Measurements from ENCODE around the gene KLLN.
"Not testable (repeated sequence)": the region's sequence is repeated elsewhere in the genome, so short reads cannot be mapped to it uniquely, and the experiment has no call there.

KLLN gene

DNA sequence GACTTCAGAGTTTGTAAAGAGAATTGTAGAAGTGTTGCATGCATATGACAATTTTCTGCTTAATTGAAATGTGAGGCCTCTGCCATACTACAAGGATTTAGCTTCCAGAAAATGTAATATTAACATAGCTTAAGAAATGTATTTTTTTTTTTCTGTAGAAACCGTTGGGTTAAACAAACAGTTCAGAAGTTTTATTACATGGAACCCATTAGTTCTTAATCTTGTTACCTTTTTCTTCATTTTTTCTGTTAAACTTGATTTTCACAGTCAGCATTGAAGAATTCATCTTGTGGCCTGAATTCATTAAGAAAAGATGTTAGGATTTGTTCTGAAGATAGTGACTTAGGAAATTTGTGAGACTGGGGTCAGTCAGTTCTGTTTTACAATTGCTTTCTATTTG lies 4.9 kb upstream of the KLLN start:
- Histone ChIP-seq H3K27ac (peak overlapping the region in 10 of 21 experiments; percentile 7 to 99 (median 36)), H3K4me3 (peak overlapping the region in 6 of 7 experiments; percentile 16 to 82 (median 72))

DNA sequence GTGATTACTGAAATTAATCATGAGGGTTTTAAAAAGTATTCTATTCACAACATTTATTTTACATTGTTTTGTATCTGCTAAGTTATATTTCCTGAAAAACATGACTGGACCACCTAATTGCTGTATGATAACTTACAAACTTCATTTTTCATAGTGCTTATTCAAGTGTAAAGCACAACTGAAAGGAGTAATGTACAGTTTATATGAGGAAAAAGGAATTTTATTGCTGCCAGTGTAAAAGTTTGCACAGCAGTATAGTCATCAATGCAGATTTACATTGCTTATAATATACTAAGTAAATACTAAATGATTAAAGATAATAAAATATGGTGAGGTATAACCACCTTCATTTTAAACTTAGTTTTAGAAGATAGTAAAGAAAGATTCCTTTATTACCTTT lies 4.1 kb upstream of the KLLN start:
- peak overlapping the region in 13 of 21 experiments; percentile 7 to 99 (median 91) for H3K27ac ChIP-seq
- H3K4me3 ChIP-seq, result peak overlapping the region; percentile 11 to 85 (median 76)

DNA sequence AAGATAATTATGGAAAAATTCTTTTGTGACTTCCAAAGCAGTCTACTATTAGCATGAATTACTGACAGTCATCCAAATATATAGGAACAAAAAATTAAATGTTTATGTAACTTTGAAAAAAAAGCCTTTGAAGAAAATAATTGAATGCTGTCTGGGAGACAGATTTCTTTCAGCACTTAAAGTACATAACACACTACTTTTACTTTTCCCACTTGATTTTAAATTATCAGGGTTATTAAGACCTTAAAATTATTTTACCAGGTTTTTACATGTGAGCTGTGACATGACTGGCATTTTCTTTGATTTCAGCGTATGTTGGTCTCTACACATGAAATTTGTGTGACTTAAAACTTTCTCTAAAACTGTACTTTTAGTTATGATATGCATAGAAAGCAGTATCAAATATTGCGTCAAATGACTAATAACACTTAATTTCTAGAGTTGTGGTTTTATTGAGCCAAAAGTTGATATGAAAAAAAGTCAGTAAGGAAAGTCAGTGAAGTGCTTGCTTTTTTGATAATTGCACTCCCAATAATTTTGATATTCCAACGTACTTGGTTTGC lies 3.2 kb upstream of the KLLN start:
- Histone ChIP-seq H3K27ac (peak overlapping the region in 18 of 21 experiments; percentile 54 to 100 (median 96)), H3K4me3 (peak overlapping the region; percentile 66 to 93 (median 77))

DNA sequence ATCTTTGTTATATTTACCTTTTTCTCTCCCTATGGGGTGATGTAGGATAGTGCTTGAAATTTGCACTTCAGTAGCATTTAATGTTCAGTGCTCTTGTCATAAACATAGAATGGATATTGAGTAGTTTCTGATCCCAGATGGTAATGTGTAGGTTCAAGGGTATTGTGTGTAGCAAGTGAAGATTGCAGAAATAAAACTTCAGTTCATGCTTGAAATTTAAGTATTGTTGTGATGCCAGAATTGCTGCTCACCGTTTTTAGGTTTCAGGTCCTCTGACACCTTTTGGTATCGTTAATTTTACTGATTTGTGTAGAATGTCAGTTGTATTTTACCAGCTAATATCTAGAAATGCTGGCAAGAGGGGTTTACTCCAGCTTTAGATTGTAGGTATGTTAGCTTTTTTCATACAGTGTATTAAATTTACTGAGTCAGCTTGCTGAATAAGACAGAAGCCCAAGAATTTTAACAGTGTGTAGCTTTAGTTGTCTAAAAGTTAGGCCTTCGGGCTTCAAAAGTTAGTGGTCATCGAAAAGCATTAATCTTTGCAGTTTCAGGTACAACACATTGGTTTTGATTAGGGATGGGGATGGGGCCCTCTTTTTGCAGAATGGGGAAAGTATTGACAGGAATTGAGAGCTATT lies 2.0 kb upstream of the KLLN start:
- Histone ChIP-seq H3K27ac (peak overlapping the region in 20 of 21 experiments; percentile 86 to 100 (median 96)), H3K4me3 (peak overlapping the region; percentile 66 to 93 (median 77))

DNA sequence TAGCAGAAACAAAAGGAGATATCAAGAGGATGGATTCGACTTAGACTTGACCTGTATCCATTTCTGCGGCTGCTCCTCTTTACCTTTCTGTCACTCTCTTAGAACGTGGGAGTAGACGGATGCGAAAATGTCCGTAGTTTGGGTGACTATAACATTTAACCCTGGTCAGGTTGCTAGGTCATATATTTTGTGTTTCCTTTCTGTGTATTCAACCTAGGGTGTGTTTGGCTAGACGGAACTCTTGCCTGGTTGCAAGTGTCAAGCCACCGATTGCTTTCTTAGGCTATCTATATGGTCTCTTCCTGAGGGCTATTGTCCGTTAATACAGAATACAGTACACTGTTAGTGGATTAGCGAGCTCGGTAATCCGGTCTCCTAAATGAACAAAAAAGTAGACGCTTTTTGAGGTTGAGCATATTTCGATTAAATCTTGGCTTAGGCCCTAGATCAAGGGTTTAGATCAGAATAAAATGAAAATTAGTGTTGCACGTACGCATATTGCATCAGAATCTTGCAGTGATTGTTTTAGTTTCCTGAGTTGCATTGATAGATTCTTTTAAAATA lies 1.2 kb upstream of the KLLN start:
- H3K27ac ChIP-seq, result peak overlapping the region; percentile 86 to 100 (median 96)
- peak overlapping the region; percentile 66 to 93 (median 77) for H3K4me3 ChIP-seq

DNA sequence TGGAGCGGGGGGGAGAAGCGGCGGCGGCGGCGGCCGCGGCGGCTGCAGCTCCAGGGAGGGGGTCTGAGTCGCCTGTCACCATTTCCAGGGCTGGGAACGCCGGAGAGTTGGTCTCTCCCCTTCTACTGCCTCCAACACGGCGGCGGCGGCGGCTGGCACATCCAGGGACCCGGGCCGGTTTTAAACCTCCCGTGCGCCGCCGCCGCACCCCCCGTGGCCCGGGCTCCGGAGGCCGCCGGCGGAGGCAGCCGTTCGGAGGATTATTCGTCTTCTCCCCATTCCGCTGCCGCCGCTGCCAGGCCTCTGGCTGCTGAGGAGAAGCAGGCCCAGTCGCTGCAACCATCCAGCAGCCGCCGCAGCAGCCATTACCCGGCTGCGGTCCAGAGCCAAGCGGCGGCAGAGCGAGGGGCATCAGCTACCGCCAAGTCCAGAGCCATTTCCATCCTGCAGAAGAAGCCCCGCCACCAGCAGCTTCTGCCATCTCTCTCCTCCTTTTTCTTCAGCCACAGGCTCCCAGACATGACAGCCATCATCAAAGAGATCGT lies 690 bp upstream of the KLLN start:
- Histone ChIP-seq H3K4me3 (peak overlapping the region; percentile 66 to 93 (median 77)), H3K27ac (peak overlapping the region; percentile 86 to 100 (median 96))

DNA sequence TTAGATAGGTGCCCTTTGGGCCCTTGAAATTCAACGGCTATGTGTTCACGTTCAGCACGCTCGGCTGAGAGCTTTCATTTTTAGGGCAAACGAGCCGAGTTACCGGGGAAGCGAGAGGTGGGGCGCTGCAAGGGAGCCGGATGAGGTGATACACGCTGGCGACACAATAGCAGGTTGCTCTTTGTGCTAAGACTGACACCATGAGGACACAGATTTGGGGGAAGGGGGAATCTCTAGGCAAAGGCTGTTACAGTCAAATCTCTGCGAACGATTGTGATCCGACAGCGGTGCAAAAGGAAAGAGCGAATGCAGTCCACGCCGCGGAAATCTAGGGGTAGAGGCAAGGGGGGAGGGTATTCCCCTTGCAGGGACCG lies 667 bp downstream of the KLLN start:
- peak overlapping the region; percentile 50 to 100 (median 96) for H3K27ac ChIP-seq
- peak overlapping the region; percentile 66 to 93 (median 77) for H3K4me3 ChIP-seq

DNA sequence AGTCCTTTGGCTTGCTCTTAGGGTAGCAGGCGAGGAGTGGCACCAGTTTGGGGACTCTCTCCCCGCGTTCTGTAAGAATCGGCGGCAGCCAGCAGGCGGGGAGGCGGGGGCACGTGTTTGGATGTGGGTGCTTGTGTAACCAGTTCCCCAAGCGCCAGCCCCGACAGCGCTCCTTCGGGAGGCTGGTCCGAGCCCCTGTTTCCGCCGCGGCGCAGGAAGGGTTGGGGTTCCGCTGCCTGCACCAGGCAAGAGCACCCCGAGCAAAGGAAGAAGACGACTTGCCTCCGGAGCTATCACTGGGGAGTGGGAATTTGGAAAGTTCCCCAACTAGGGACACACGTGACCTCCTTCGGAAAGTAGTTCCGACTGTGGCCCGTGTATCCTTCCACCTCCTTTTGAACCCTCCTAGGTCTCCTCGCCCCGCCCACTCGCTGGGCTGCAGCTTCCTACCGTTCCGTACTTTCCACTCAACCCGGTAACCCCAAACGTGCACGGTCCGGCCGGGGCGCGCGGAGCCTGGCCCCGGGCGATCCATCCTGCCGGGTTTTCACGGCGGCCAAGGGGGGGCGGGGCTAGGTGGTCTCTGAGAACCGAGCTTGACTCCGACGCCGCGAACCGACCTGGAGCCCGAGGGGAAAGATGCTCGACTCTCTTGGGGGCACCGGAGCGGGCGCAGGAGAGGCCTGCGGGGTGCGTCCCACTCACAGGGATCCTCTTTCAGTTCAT lies 1.2 kb downstream of the KLLN start:
- Histone ChIP-seq H3K27ac (peak overlapping the region; percentile 50 to 100 (median 96)), H3K4me3 (peak overlapping the region; percentile 66 to 93 (median 77))

DNA sequence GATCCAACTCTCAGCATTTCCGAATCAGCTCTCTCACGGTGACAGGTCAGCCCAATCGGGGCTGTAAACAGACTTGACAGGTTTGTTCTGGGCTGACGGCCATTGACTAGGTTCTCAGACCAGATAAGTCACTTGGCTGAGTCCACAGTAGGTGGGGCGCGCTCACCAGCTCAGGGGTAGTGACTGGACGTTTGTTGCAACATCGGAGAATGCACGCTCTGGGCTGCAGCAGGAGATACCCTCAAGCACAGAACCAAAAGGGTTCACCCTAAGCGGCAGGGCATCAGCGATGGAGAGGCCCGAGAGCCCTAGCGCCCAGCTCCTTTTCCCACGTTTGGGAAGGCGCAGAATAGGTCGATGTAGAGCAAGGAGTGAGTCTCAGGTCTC lies 1.8 kb downstream of the KLLN start:
- Histone ChIP-seq H3K27ac (peak overlapping the region in 20 of 21 experiments; percentile 86 to 100 (median 96)), H3K4me3 (peak overlapping the region; percentile 66 to 93 (median 77))

DNA sequence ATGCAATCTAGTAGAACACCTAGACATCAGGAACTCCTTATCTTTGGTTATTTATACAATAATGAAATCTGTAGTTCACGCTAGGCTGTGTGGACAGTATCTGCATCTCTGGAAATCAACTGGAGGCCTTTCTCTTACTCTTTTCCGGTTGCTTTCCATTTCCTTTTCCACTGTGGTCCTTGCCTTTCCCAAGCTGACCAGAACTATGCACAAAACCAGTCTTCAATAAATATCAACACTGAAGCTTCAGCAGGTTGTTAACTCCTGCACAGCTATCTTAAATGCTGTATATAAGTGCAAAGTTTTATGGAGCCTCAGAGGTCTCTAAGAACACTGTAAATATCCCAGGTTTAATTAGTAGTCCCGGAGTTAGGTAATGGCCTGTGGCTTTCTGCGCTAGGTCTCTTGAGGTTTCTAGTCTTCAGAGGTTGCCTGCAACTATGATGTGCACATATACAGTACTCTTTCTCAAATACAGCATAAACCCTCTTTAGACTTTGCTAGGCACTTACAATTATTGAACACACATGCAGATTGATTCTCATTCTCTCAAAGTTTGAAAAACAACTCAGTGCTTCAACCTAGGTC lies 2.4 kb downstream of the KLLN start:
- peak overlapping the region in 1 of 7 experiments; percentile 77 for H3K4me3 ChIP-seq

DNA sequence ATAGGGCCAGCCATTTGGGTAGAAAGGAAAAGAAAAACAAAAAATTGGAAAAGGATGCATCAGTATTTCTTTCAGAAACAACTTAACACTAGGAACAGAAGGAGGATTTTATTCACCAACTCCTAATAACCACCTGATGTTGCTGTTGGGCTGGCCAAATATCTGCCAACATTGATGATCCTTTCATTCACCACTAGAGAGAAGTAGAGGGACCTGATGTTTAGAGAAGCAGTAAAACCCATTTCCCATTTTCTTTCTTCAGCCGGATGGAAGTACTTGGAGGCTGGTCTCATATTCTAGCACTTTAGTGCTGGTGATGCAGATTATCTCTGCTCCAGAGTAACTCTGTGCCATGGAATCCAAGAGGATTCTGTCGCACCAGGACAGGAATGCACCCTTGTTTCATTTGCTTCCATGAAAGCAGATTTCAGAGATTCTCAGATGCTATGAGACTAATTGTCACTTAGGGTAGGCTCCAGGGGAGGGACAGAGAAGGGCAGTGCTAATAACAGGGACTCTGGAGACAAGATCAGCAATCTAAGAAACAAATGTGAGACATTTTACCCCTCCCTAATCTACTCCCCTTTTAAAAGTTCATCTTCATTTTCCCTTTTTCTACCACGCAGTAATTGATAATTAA lies 3.1 kb downstream of the KLLN start:
- Histone ChIP-seq H3K4me3 (no peak overlapping the region), H3K27ac (peak overlapping the region in 6 of 21 experiments; percentile 24 to 99 (median 82))

More for the DNA sequence above, 2.4 kb downstream of the KLLN start:
- H3K27ac ChIP-seq, result peak overlapping the region in 17 of 21 experiments; percentile 91 to 99 (median 96)

DNA sequence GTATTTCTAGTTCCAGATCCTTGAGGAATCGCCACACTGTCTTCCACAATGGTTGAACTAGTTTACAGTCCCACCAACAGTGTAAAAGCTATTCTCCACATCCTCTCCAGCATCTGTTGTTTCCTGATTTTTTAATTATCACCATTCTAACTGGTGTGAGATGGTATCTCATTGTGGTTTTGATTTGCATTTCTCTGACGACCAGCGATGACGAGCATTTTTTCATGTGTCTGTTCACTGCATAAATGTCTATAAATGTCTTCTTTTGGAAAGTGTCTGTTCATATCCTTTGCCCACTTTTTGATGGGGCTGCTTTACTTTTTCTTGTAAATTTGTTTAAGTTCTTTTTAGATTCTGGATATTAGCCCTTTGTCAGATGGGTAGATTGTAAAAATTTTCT lies 7.7 kb downstream of the KLLN start:
- not testable (repeated sequence) for H3K4me3 ChIP-seq, H3K27ac ChIP-seq

DNA sequence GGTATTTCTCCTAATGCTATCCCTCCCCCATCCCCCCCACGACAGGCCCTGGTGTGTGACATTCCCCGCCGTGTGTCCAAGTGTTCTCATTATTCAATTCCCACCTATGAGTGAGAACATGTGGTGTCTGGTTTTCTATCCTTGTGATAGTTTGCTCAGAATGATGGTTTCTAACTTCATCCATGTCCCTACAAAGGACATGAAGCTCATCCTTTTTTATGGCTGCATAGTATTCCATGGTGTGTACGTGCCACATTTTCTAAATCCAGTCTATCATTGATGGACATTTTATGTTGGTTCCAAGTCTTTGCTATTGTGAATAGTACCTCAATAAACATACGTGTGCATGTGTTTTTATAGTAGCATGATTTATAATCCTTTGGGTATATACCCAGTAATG lies 8.1 kb downstream of the KLLN start:
- H3K27ac ChIP-seq, H3K4me3 ChIP-seq: not testable (repeated sequence)

DNA sequence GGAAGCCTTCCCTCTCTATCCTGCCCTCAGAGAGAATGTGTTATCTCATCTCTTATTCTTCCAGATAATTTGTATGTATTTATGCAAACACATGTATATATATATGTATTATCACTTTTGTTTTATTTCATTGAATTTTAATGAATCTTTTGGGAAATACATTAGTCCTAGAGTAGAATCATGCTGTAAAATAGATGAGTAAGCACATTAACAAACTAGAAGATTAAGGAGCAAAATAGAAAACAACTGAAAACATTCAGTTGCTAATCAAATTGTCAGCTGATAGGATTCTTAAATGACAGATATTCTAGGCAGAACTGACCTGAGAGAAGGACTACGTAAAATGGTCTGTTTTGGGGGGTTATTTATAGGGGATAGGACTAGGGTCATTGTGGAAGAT lies 11.2 kb downstream of the KLLN start:
- H3K27ac ChIP-seq, result no peak overlapping the region
- no peak overlapping the region for H3K4me3 ChIP-seq

DNA sequence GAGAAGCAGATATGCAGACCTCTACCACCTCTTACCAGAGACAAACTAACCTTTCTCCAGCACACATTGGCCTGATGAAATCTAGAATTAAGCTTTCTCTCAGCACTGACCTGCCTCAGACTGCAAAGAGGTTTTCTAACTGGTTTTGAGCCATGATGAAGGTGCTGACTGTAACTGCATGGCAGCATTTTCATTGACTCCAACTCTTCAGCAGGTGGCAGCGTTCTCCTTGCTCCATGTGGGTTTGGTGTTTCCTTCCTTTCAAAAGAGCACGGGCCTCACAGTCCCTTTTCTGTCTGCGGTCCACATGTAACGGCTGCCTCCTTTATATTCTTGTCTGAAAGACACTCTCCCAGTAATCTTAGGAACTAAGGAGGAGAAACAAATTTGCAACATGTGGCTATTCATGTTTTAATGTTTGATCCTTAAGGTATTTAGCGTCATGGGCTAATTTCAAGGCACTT lies 12.6 kb downstream of the KLLN start:
- Histone ChIP-seq H3K27ac (no peak overlapping the region), H3K4me3 (no peak overlapping the region)

DNA sequence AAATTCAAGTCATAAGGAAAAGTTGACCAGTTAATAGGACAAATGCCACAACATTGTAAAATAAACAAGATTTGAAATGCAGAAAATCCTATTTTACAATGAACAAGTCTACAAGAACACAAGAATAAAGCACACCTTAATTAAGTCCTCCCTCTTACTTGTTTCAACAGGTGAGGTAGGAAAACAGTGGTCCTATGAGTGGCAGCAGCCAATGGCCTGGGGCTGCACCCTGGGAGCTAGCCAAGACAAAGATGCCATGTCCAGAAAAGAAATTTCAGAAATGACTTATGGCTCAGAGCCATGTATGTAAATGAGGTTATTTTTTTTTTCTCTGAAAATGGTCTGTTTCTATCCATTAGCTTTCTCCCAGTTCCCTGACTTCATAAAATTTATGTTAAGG lies 14.3 kb downstream of the KLLN start:
- no peak overlapping the region for H3K27ac ChIP-seq
- no peak overlapping the region for H3K4me3 ChIP-seq

DNA sequence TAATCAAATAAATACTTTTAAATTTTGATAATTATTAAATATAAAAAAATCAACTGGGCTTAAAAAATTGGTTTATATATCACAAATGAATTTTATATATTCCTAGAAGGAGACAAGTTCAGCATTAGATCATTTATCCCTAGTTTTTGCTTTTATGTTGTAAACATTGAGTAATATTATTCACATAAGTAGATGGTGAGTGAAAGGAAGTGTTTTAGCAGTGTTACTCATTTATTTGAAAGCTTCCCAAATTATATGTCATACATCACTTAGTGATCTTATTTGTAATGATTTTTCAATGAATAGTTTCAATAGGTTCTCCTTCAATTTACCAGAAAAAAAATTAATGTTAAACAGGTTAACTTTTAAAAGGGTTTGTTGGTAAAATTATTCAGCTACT lies 15.8 kb downstream of the KLLN start:
- H3K27ac ChIP-seq, result no peak overlapping the region

DNA sequence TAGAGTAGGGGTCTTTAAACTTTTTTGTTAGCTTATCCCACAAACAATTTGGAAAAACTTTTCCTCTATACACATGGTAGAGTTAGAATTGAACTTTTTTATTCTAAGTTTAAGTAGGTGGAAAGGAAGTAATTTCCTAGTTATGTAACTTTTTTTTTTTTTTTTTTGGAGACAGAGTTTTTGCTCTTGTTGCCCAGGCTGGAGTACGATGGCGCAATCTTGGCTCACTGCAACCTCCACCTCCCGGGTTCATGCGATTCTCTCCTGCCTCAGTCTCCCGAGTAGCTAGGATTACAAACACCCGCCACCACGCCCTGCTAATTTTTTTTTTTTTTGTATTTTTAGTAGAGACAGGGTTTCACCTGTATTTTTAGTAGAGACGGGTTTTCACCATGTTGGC lies 16.6 kb downstream of the KLLN start:
- H3K4me3 ChIP-seq, H3K27ac ChIP-seq: not testable (repeated sequence)

More for the DNA sequence above, 15.8 kb downstream of the KLLN start:
- no peak overlapping the region for H3K4me3 ChIP-seq

DNA sequence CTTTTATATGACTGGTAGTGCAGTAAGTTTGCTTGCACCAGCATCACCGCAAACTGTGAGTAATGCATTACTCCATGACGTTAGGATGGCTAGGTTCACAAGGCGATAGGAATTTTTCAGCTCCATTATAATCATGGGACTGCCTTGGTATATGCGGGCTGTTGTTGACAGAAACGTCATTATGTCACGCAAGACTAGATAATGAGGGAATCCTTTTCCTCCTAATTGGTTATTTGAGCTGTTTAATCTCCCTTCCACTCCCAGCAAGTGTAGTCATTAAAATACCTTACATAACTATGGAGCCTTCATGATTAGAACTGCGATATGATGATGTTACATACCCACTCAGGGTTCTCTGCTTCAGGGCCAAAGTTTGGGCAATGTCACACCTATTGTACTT lies 17.3 kb downstream of the KLLN start:
- no peak overlapping the region for H3K4me3 ChIP-seq

More for the DNA sequence above, 17.3 kb downstream of the KLLN start:
- H3K27ac ChIP-seq, result no peak overlapping the region

Data from skin epidermis (tissue), 12 donors.